Neural cell (in vitro differentiated cells): ENCODE measurements around the gene COMT. TPM values are rescaled to one million over a fixed set of nuclear protein-coding genes. Genes with fewer than 3 reads are reported as not detected.

Source experiments
- H2AFZ ChIP-seq: fragments of 200-600, 300-800 bp; sonication (generic), shearing (Covaris generic); 2 replicates; pipeline ENCODE4 v1.6.0; 2014; ENCODE audit warnings: low read depth, mild to moderate bottlenecking, antibody characterized with exemption, low read length, moderate library complexity
- H3F3A ChIP-seq: fragments of 200-600 bp; shearing (Covaris generic); 2 replicates; pipeline ENCODE4 v1.6.1; 2016; ENCODE audit warnings: mild to moderate bottlenecking, moderate library complexity, mixed read lengths, antibody characterized with exemption, low read length; ENCODE audit not compliant: insufficient read depth, poor library complexity, severe bottlenecking
- H3K27ac ChIP-seq: fragments of 200-600, 300-800 bp; sonication (generic), shearing (Covaris generic); 2 replicates; pipeline ENCODE4 v1.5.1; 2014; ENCODE audit warnings: mild to moderate bottlenecking, low read length, moderate library complexity
- H3K27me3 ChIP-seq: fragments of 300-800, 200-600 bp; sonication (generic), shearing (Covaris generic); 2 replicates; pipeline ENCODE4 v1.6.0; 2014; ENCODE audit warnings: mild to moderate bottlenecking, low read depth, low read length, moderate library complexity; ENCODE audit not compliant: insufficient read depth
- H3K36me3 ChIP-seq: fragments of 300-800, 200-600 bp; sonication (generic), shearing (Covaris generic); 2 replicates; pipeline ENCODE4 v1.5.1; 2014; ENCODE audit warnings: mild to moderate bottlenecking, antibody characterized with exemption, low read length, moderate library complexity; ENCODE audit not compliant: insufficient read depth
- H3K4me2 ChIP-seq: fragments of 300-800, 200-600 bp; sonication (generic), shearing (Covaris generic); 2 replicates; pipeline ENCODE4 v1.6.0; 2014; ENCODE audit warnings: mild to moderate bottlenecking, low read length
- H3K4me3 ChIP-seq: fragments of 300-800, 200-600 bp; sonication (generic), shearing (Covaris generic); 2 replicates; pipeline ENCODE4 v1.5.1; 2014; ENCODE audit warnings: mild to moderate bottlenecking, low read length, moderate library complexity
- H3K79me2 ChIP-seq: fragments of 200-600 bp; shearing (Covaris generic); replicated peaks from 2 replicates; pipeline ENCODE4 v1.6.0; 2014; ENCODE audit warnings: mild to moderate bottlenecking, low read length, moderate library complexity; ENCODE audit not compliant: insufficient read depth
- H3K9ac ChIP-seq: fragments of 300-800, 200-600 bp; sonication (generic), shearing (Covaris generic); 2 replicates; pipeline ENCODE4 v1.6.1; 2016; ENCODE audit warnings: mild to moderate bottlenecking, low read length, mixed read lengths
- H3K9me2 ChIP-seq: fragments of 200-600 bp; shearing (Covaris generic); 2 replicates; pipeline ENCODE4 v1.6.1; 2016; ENCODE audit warnings: mild to moderate bottlenecking, low read length, mixed read lengths; ENCODE audit not compliant: insufficient read depth
- H3K9me3 ChIP-seq: fragments of 200-600, 300-800 bp; sonication (generic), shearing (Covaris generic); 2 replicates; pipeline ENCODE4 v1.6.1; 2016; ENCODE audit warnings: mild to moderate bottlenecking, mixed run types, low read length, moderate library complexity, mixed read lengths
- H4K20me1 ChIP-seq: fragments of 200-600 bp; shearing (Covaris generic); 2 replicates; pipeline ENCODE4 v1.6.1; 2016; ENCODE audit warnings: mild to moderate bottlenecking, mixed run types; ENCODE audit not compliant: insufficient read depth
- CTCF ChIP-seq: fragments of 450-650 bp; IDR thresholded peaks from 2 replicates; pipeline ENCODE4 v1.5.1; 2014; ENCODE audit warnings: antibody characterized with exemption, mild to moderate bottlenecking, moderate library complexity; ENCODE audit not compliant: poor library complexity, severe bottlenecking
- EP300 ChIP-seq: fragments of 450-650 bp; conservative IDR thresholded peaks from 2 replicates; pipeline ENCODE4 v1.6.1; 2014; ENCODE audit warnings: antibody characterized with exemption, mild to moderate bottlenecking, moderate library complexity; ENCODE audit not compliant: poor library complexity, severe bottlenecking
- EZH2 ChIP-seq: fragments of 200-600, 300-800 bp; shearing (Covaris generic), sonication (generic); IDR thresholded peaks from 2 replicates; pipeline ENCODE4 v1.6.1; 2014; ENCODE audit warnings: antibody characterized with exemption, low read length, borderline replicate concordance, mild to moderate bottlenecking; ENCODE audit not compliant: insufficient read depth, poor library complexity, severe bottlenecking
- MXI1 ChIP-seq: fragments of 450-650 bp; conservative IDR thresholded peaks from 2 replicates; pipeline ENCODE4 v1.6.1; 2014; ENCODE audit warnings: antibody characterized with exemption, mild to moderate bottlenecking; ENCODE audit not compliant: poor library complexity, severe bottlenecking
- POLR2AphosphoS5 ChIP-seq: IDR thresholded peaks from 2 replicates; pipeline ENCODE4 v1.6.1; 2012
- RAD21 ChIP-seq: fragments of 450-650 bp; conservative IDR thresholded peaks from 2 replicates; pipeline ENCODE4 v1.6.1; 2014; ENCODE audit warnings: antibody characterized with exemption, mild to moderate bottlenecking, moderate library complexity
- REST ChIP-seq: IDR thresholded peaks from 2 replicates; pipeline ENCODE4 v1.6.1; 2012; ENCODE audit warnings: borderline replicate concordance
- SMC3 ChIP-seq: fragments of 450-650 bp; conservative IDR thresholded peaks from 2 replicates; pipeline ENCODE4 v1.6.1; 2014; ENCODE audit warnings: antibody characterized with exemption, mild to moderate bottlenecking, moderate library complexity; ENCODE audit not compliant: poor library complexity
- TAF1 ChIP-seq: IDR thresholded peaks from 2 replicates; pipeline ENCODE4 v1.6.1; 2012; ENCODE audit warnings: low read depth
- polyA plus RNA-seq: library from polyadenylated mRNA; depleted of rRNA; stranded (reverse); fragments of >200 nt; gene quantifications from 2 replicates; pipeline ENCODE4 v1.2.3, GENCODE V29; 2014

The COMT gene
- polyA plus RNA-seq, 1 donor from 2014 or later = 14.2 TPM

- no peaks in the 10 kb centered on the region for H3K79me2 ChIP-seq
- no peaks in the 10 kb centered on the region for H3K36me3 ChIP-seq
- no peak for TF ChIP-seq RAD21
- no peak for TF ChIP-seq MXI1
- no peak for TF ChIP-seq CTCF
- TF ChIP-seq POLR2AphosphoS5 = no peak
- no peak for TF ChIP-seq REST
- no peak for TF ChIP-seq SMC3
- no peak for TF ChIP-seq TAF1
- no peak for TF ChIP-seq EP300
- no peak for TF ChIP-seq EZH2
- H3K9me2 ChIP-seq = no peaks in the 10 kb centered on the region
- H4K20me1 ChIP-seq = no peaks in the 10 kb centered on the region
- H3K9ac ChIP-seq = no peak overlapping the region
- H3K4me3 ChIP-seq = no peak overlapping the region
- no peaks in the 10 kb centered on the region for H3K27me3 ChIP-seq
- H3F3A ChIP-seq = no peaks in the 10 kb centered on the region
- no peak overlapping the region for H3K27ac ChIP-seq
- H3K9me3 ChIP-seq = no peaks in the 10 kb centered on the region
- H2AFZ ChIP-seq = no peak overlapping the region
- H3K4me2 ChIP-seq = no peak overlapping the region
Measured at GRCh38 chr22:19995611-19996339, 54.2 kb downstream of the COMT start.

- no peaks in the 10 kb centered on the region for H3K9me2 ChIP-seq
- H3K79me2 ChIP-seq = no peaks in the 10 kb centered on the region
- no peaks in the 10 kb centered on the region for H3F3A ChIP-seq
- no peak overlapping the region for H3K4me3 ChIP-seq
- H3K4me2 ChIP-seq = no peak overlapping the region
- no peaks in the 10 kb centered on the region for H3K27me3 ChIP-seq
- H3K36me3 ChIP-seq = no peaks in the 10 kb centered on the region
- no peaks in the 10 kb centered on the region for H4K20me1 ChIP-seq
- H3K9me3 ChIP-seq = no peaks in the 10 kb centered on the region
- no peak overlapping the region for H3K9ac ChIP-seq
- TF ChIP-seq EP300 (no peak), TAF1 (no peak), RAD21 (no peak), CTCF (no peak), POLR2AphosphoS5 (no peak)
- no peak overlapping the region for H2AFZ ChIP-seq
- H3K27ac ChIP-seq = no peak overlapping the region
Measured at GRCh38 chr22:19996694-19997384, 55.3 kb downstream of the COMT start.
